Bronchial epithelial cell (primary cell): Measurements from ENCODE around the gene CIITA. TPM values are rescaled to one million over a fixed set of nuclear protein-coding genes. Genes with fewer than 3 reads are reported as not detected.

ENCODE experiments used
- DNase-seq: peaks from one replicate; pipeline ENCODE4 v3.0.0-alpha.2; 2010; ENCODE audit warnings: low read depth
- FAIRE-seq: peaks from 2 replicates; lab custom pipeline; 2011; peaks lifted over from hg19 to GRCh38; lab: Jason Lieb, UNC
- H3K27me3 ChIP-seq: 2 replicates; pipeline ENCODE4 v1.5.1; 2011; ENCODE audit warnings: low read length; ENCODE audit not compliant: control insufficient read depth, insufficient read depth
- H3K36me3 ChIP-seq: 2 replicates; pipeline ENCODE4 v1.5.1; 2011; ENCODE audit warnings: low read length; ENCODE audit not compliant: control insufficient read depth, insufficient read depth
- H3K4me3 ChIP-seq: 2 replicates; pipeline ENCODE4 v1.5.1; 2011; ENCODE audit warnings: mild to moderate bottlenecking, low read depth, low read length, control low read depth
- CTCF ChIP-seq: IDR thresholded peaks from 2 replicates; pipeline ENCODE4 v1.5.1; 2011; ENCODE audit warnings: mild to moderate bottlenecking, moderate library complexity, low read length, control low read depth, inconsistent platforms; ENCODE audit not compliant: insufficient read depth, severe bottlenecking
- total RNA-seq: library from RNA; depleted of rRNA; stranded (reverse); fragments of >200 nt; gene quantifications from 2 replicates; pipeline ENCODE4 v1.2.1, GENCODE V29; 2014

Gene CIITA
- total RNA-seq, 1 donor from 2014 or later: not detected

DNA sequence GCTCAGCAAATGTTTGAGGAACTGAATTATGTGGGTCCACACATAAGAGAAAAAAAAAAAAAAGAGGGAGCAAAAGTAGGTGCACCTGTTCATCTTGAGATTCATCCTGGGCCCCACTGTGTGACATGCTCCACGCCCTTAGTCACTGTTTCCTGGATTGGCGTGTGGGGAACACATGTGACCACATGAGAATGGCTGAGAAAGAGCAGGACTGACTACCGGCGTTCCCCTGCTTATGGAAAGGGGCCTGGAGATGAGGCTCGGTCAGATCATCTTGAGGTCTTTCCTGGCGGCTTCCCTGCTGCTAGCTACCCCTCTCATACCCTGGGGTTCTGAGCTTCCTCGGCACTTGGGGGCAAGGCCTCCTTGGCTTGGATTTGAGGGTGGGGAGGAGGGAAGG, 61.3 kb downstream of the CIITA start:
- H3K4me3 ChIP-seq: no peak overlapping the region
- H3K27me3 ChIP-seq: no peaks in the 10 kb centered on the region
- no peak for TF ChIP-seq CTCF
- DNase-seq (no peak), FAIRE-seq (no peak)
- peaks cover 10% of the 10 kb centered on the region for H3K36me3 ChIP-seq

GRCh38 chr16:10938796-10939648, 62.0 kb downstream of the CIITA start:
- Histone ChIP-seq H3K4me3 (no peak overlapping the region), H3K27me3 (no peaks in the 10 kb centered on the region), H3K36me3 (peaks cover 4% of the 10 kb centered on the region)
- no peak for TF ChIP-seq CTCF
- DNase-seq (no peak), FAIRE-seq (no peak)

GRCh38 chr16:10939649-10940234, 62.7 kb downstream of the CIITA start:
- no peak for TF ChIP-seq CTCF

DNA sequence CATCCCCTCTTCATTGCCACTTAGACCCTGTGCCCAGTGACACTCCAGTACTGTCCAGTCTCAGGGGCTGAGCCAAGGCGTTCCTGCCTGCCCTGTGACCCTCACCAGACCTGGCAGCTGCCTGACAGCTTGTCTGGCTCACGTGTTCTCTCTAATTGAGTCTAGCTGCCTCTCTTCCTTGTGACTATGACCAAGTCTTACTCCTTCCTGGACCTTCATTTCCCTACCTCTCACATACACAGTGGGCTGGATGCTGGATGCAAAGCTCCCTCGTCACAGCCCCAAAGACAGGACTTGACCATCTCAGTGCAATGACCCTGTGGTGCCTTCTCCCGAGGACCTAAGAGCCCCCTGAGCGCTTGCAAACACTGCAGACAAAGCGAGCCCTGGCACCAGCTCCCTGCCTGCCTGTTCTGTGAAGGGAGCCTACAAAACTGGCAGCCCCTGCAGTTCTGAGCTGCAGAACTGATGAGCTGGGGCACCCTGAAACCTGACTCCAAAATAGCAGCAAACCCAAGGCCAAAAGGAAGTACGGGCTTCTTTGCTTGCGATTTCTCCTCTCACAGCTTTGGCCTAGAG, 63.6 kb downstream of the CIITA start:
- peak overlapping the region; percentile 58 for H3K4me3 ChIP-seq

More at GRCh38 chr16:10939649-10940234, 62.7 kb downstream of the CIITA start:
- Histone ChIP-seq H3K27me3 (no peaks in the 10 kb centered on the region), H3K4me3 (no peak overlapping the region), H3K36me3 (peaks cover 1% of the 10 kb centered on the region)
- no peak for FAIRE-seq
- no peak for DNase-seq

More for the DNA sequence above, 63.6 kb downstream of the CIITA start:
- Histone ChIP-seq H3K36me3 (no peaks in the 10 kb centered on the region), H3K27me3 (no peaks in the 10 kb centered on the region)
- no peak for FAIRE-seq
- DNase-seq: no peak
- TF ChIP-seq CTCF: no peak
